Psoas muscle (tissue), 8 donors: Measurements from ENCODE around the gene GTF2A1L. TPM values are rescaled to one million over a fixed set of nuclear protein-coding genes. Genes with fewer than 3 reads are reported as not detected.
"Not testable (repeated sequence)": the region's sequence is repeated elsewhere in the genome, so short reads cannot be mapped to it uniquely, and the experiment has no call there.

Experiments
- ATAC-seq, 4 donors: fragments of 200-7000 bp; cut with Tn5 transposase; one replicate each; pipeline ENCODE4 v1.9.1; 2020; ENCODE audit warnings: moderate library complexity in 3 of 4, mild to moderate bottlenecking in 2 of 4
- DNase-seq, 2 donors: peaks; one replicate each; pipeline ENCODE4 v3.0.0-alpha.2; 2020
- H3K27ac ChIP-seq: fragments of 200-600 bp; one replicate; pipeline ENCODE4 v1.8.0; 2022
- H3K27me3 ChIP-seq, 3 donors: fragments of 200-600 bp in 1 of 3; one replicate each; pipeline versions ENCODE4 v1.6.1 to v1.8.0; 2013 to 2022; ENCODE audit warnings: low read length in 2 of 3, mild to moderate bottlenecking in 2 of 3, moderate library complexity in 1 of 3; ENCODE audit not compliant: insufficient read depth in 3 of 3
- H3K36me3 ChIP-seq, 2 donors: fragments of 200-600 bp in 1 of 2; one replicate each; pipeline versions ENCODE4 v1.6.1 to v1.8.0; 2013 to 2022; ENCODE audit warnings: low read depth in 1 of 2, mild to moderate bottlenecking in 1 of 2, moderate library complexity in 1 of 2; ENCODE audit not compliant: insufficient read depth in 1 of 2
- H3K4me1 ChIP-seq: fragments of 200-600 bp; one replicate; pipeline ENCODE4 v1.8.0; 2022
- H3K4me3 ChIP-seq: fragments of 200-600 bp; one replicate; pipeline ENCODE4 v1.8.0; 2022; ENCODE audit warnings: mild to moderate bottlenecking
- H3K9me3 ChIP-seq: fragments of 200-600 bp; one replicate; pipeline ENCODE4 v1.8.0; 2022
- CTCF ChIP-seq: fragments of 200-600 bp; IDR thresholded peaks from one replicate; pipeline ENCODE4 v1.8.0; 2022; ENCODE audit warnings: antibody characterized with exemption
- WGBS, 3 donors: extraction: QIAGEN DNeasy Blood & Tissue Kit; methylation state at CpG; one replicate each; pipeline versions ENCODE4 v1.1.6 to v1.1.7; 2013; 5-methylcytosine and 5-hydroxymethylcytosine counted together
- intact Hi-C, 2 donors: fragments of 100-400 bp; cut with DNase I; formaldehyde crosslinking; loops; one replicate each; pipeline versions ENCODE4 v1.11.0 to v1.14.2; 2022
- polyA plus RNA-seq, 3 donors: library from polyadenylated mRNA; stranded (reverse); fragments of 200-250 nt; gene quantifications; one replicate each; pipeline ENCODE4 v1.2.3, GENCODE V29; 2013
- total RNA-seq, 4 donors: library from RNA; stranded (reverse); fragmentation: NEBNext Ultra II Directional in 2 of 4; extraction: Animal tissue kit (Norgen Biotek cat#: 25700) in 2 of 4; gene quantifications; one replicate each; pipeline versions ENCODE4 v1.2.1 to v1.2.4, GENCODE V29; 2021 to 2023
- donor health status: healthy with polysubstance abuse.
- donor health status: DM: no; HTN: no; CAD: no; lungs with moderate emphysema.
- donor health status: Bipolar disorder and iron deficiency.
- donor health status: healthy.
- donor health status: DM: yes; HTN: yes; CAD: no.
- donor health status: DM: no; HTN: no; CAD: no.
- donor health status: DM: no; HTN: no; CAD: no.
- donor health status: DM: yes; HTN: yes; CAD: no.

Gene GTF2A1L
- total and polyA plus RNA-seq, 7 donors = 0.05 to 0.76 (median 0.39) TPM; not detected in 3

- ATAC-seq = no peak
- Histone ChIP-seq H3K27ac (no peak overlapping the region), H3K4me1 (no peaks in the 10 kb centered on the region), H3K4me3 (no peak overlapping the region), H3K36me3 (no peaks in the 10 kb centered on the region), H3K27me3 (no peaks in the 10 kb centered on the region), H3K9me3 (no peaks in the 10 kb centered on the region)
- no peak for DNase-seq
- no peak for TF ChIP-seq CTCF
- 82 to 90% (median 87%) methylated on average over 2 of the region's 2 CpGs for WGBS, 3 donors
- intact Hi-C loops = no loop called here
Measured at GRCh38 chr2:48613211-48613610, 4.4 kb upstream of the GTF2A1L start.

- 95 to 98% (median 98%) methylated on average over 17 to 35 of the region's 35 CpGs for WGBS, 3 donors
- intact Hi-C loops, H3K9me3 ChIP-seq, H3K27ac ChIP-seq, H3K4me3 ChIP-seq, H3K27me3 ChIP-seq, ATAC-seq, H3K4me1 ChIP-seq, DNase-seq, H3K36me3 ChIP-seq: not testable (repeated sequence)
Measured at GRCh38 chr2:48614581-48614980, 3.1 kb upstream of the GTF2A1L start.

DNA sequence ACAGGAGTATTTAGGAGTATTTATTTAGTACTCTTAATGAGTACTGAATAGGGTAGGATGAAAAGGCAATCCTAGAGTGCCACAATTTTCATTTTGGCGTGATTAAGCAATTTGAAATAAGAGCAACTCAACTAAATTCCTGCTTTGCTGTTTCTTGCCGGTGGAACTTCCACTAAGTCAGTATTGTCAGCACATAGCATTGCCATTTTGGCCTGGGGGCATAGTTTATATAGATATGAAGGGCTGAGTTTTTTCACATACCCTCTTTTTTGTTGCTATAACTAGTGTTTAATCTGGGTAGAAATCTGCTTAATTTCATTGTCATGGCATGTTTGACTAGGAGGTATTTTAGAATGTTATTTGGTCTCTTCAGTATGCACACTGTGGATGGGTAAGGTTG is 1.9 kb downstream of the GTF2A1L start:
- intact Hi-C loops = no loop called here
- H3K36me3 ChIP-seq = no peaks in the 10 kb centered on the region
- H3K4me1 ChIP-seq = no peaks in the 10 kb centered on the region
- 89 to 94% (median 93%) methylated on average over 2 of the region's 2 CpGs for WGBS, 3 donors
- H3K9me3 ChIP-seq = no peaks in the 10 kb centered on the region
- H3K4me3 ChIP-seq = no peak overlapping the region
- no peak for DNase-seq
- H3K27ac ChIP-seq = no peak overlapping the region
- no peak for ATAC-seq
- H3K27me3 ChIP-seq = no peaks in the 10 kb centered on the region
- TF ChIP-seq CTCF = no peak

DNA sequence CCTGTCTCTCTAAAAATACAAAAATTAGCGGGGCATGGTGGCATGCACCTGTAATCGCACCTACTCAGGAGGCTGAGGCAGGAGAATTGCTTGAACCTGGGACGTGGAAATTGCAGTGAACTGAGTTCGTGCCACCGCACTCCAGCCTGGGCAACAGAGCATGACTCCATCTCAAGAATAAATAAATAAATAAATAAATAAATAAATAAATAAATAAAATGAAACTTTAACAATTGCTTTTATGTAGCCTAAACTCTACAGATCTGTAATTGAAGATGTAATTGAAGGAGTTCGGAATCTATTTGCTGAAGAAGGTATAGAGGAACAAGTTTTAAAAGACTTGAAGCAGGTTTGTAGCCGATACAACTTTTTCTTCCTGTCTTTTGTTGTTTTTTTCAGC is 2.9 kb downstream of the GTF2A1L start:
- no peaks in the 10 kb centered on the region for H3K9me3 ChIP-seq
- H3K27ac ChIP-seq = no peak overlapping the region
- intact Hi-C loops = no loop called here
- no peak for ATAC-seq
- H3K4me1 ChIP-seq = no peaks in the 10 kb centered on the region
- no peak for TF ChIP-seq CTCF
- no peak for DNase-seq
- no peaks in the 10 kb centered on the region for H3K36me3 ChIP-seq
- no peak overlapping the region for H3K4me3 ChIP-seq
- 94 to 95% (median 95%) methylated on average over 7 of the region's 7 CpGs for WGBS, 3 donors
- no peaks in the 10 kb centered on the region for H3K27me3 ChIP-seq

GRCh38 chr2:48622691-48623090 is 5.0 kb downstream of the GTF2A1L start:
- H3K9me3 ChIP-seq, H3K27ac ChIP-seq, H3K36me3 ChIP-seq, intact Hi-C loops, ATAC-seq, DNase-seq, H3K4me3 ChIP-seq, H3K27me3 ChIP-seq, H3K4me1 ChIP-seq: not testable (repeated sequence)
- WGBS, 3 donors = 92 to 94% (median 93%) methylated on average over 5 of the region's 5 CpGs

GRCh38 chr2:48624696-48625095 is 7.0 kb downstream of the GTF2A1L start:
- intact Hi-C loops = no loop called here
- Histone ChIP-seq H3K4me1 (no peaks in the 10 kb centered on the region), H3K4me3 (no peak overlapping the region)

More at GRCh38 chr2:48624696-48625095, 7.0 kb downstream of the GTF2A1L start:
- no peaks in the 10 kb centered on the region for H3K36me3 ChIP-seq
- DNase-seq (no peak), ATAC-seq (no peak)
- H3K9me3 ChIP-seq = no peaks in the 10 kb centered on the region
- H3K27ac ChIP-seq = no peak overlapping the region
- 87 to 97% (median 87%) methylated on average over 2 of the region's 2 CpGs for WGBS, 3 donors
- no peak for TF ChIP-seq CTCF
- H3K27me3 ChIP-seq = no peaks in the 10 kb centered on the region
